ENCODE results near the gene PITPNC1. TPM values are rescaled to one million over a fixed set of nuclear protein-coding genes. Genes with fewer than 3 reads are reported as not detected.

Gene PITPNC1
- total RNA-seq, 4 donors from 2014 or later: 9.1 to 15.1 (median 13.3) TPM

GRCh38 chr17:67518876-67519275 is 141.8 kb downstream of the PITPNC1 start:
- no peak for TF ChIP-seq POLR2A (IDR thresholded peaks at IDR 0.05)
- TF ChIP-seq, protein P1, sequence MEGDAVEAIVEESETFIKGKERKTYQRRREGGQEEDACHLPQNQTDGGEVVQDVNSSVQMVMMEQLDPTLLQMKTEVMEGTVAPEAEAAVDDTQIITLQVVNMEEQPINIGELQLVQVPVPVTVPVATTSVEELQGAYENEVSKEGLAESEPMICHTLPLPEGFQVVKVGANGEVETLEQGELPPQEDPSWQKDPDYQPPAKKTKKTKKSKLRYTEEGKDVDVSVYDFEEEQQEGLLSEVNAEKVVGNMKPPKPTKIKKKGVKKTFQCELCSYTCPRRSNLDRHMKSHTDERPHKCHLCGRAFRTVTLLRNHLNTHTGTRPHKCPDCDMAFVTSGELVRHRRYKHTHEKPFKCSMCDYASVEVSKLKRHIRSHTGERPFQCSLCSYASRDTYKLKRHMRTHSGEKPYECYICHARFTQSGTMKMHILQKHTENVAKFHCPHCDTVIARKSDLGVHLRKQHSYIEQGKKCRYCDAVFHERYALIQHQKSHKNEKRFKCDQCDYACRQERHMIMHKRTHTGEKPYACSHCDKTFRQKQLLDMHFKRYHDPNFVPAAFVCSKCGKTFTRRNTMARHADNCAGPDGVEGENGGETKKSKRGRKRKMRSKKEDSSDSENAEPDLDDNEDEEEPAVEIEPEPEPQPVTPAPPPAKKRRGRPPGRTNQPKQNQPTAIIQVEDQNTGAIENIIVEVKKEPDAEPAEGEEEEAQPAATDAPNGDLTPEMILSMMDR (IDR thresholded peaks at IDR 0.05): no peak
- H3K4me1 ChIP-seq: peaks cover 0 to 39% (median 0%) of the 10 kb centered on the region in 3 donors
- 85 to 95% methylated on average over 3 of the region's 3 CpGs for WGBS, 2 donors
- no peak overlapping the region for H3K27ac ChIP-seq
- no peak overlapping the region for H3K4me3 ChIP-seq
- H3K9me3 ChIP-seq: peaks cover 0 to 4% (median 0%) of the 10 kb centered on the region in 3 donors
- no peaks in the 10 kb centered on the region for H3K27me3 ChIP-seq
- H3K36me3 ChIP-seq: no peaks in the 10 kb centered on the region
- no peak for DNase-seq
- intact Hi-C loops (cut with DNase I): no loop called here

DNA sequence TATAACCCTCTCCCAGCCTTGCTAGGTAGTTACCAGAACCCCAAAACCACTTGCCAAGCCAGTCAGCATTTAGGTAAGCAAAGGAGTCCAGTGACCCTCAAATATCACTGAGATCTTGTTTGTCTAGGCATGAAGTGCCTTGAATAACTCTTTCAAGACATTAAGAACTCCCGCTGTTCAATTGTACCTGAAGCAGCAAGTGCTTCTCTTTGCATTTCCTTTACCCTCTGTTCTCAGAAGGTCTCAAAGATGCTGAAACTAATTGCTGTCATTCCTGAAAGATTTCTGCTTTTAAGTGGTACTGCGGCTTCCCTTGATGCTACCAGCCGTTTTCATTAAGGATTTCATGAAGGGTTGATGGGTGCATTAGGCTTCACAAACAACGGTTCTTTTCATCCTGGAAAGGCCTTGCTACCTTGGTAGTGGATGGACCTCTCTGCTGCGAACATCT is 142.7 kb downstream of the PITPNC1 start:
- Histone ChIP-seq H3K27ac (peak overlapping the region in 2 of 4 donors; percentile 33 to 54), H3K9me3 (peaks cover 0 to 4% (median 0%) of the 10 kb centered on the region in 3 donors), H3K36me3 (no peaks in the 10 kb centered on the region), H3K4me1 (peaks cover 0 to 34% (median 0%) of the 10 kb centered on the region in 3 donors), H3K27me3 (no peaks in the 10 kb centered on the region), H3K4me3 (no peak overlapping the region)
- intact Hi-C loops (cut with DNase I): no loop called here
- TF ChIP-seq, protein P1 (IDR thresholded peaks at IDR 0.05): no peak
- TF ChIP-seq POLR2A (IDR thresholded peaks at IDR 0.05): no peak
- DNase-seq: no peak
- 80 to 87% methylated on average over 5 of the region's 5 CpGs for WGBS, 2 donors

DNA sequence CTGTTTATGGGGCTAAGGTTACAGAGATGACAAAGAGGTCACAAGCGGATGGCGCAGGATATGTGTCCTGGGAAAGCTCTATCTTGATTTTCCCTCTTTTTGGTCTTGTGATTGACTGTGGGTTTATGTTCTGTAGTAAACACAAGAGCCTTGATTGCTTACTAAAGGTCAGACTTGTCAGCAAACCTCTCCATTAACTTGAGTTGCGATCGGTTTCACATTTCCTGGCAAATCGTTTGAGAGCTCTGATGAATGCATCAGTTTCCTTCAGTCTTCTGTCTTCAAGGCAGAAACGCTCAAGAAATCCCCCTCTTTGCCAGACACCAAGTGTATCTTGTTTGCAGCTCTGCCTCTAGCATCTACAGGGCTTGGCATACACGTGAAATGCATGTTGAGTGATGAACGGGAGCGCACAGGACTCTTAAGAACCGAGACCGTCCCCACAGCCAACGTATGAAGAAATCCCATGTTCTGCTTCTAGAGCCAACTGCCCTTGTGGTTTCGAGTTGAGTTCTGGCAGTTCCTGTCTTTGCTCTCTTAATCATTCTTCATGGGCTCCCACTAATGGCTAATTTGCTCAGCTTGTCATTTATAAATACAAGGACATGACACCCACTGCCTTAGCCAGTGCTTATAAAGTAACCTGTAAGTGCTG is 143.3 kb downstream of the PITPNC1 start:
- 49 to 63% methylated on average over 6 to 12 of the region's 13 CpGs for WGBS, 2 donors
- Histone ChIP-seq H3K27me3 (no peaks in the 10 kb centered on the region), H3K36me3 (no peaks in the 10 kb centered on the region), H3K4me3 (peak overlapping the region in 1 of 4 donors; percentile 46), H3K4me1 (peaks cover 0 to 29% (median 0%) of the 10 kb centered on the region in 3 donors), H3K9me3 (peaks cover 0 to 4% (median 0%) of the 10 kb centered on the region in 3 donors), H3K27ac (peak overlapping the region in 2 of 4 donors; percentile 33 to 54)
- intact Hi-C loops (cut with DNase I): no loop called here
- TF ChIP-seq POLR2A (IDR thresholded peaks at IDR 0.05): no peak
- TF ChIP-seq, protein P1 (IDR thresholded peaks at IDR 0.05): no peak
- no peak for DNase-seq

- no peak for DNase-seq
- 78 to 81% methylated on average over 10 of the region's 10 CpGs for WGBS, 2 donors
- intact Hi-C loops (cut with DNase I): no loop called here
- no peak overlapping the region for H3K4me3 ChIP-seq
- H3K4me1 ChIP-seq: peaks cover 0 to 21% (median 0%) of the 10 kb centered on the region in 3 donors
- TF ChIP-seq, protein P1 (IDR thresholded peaks at IDR 0.05): no peak
- no peak for TF ChIP-seq POLR2A (IDR thresholded peaks at IDR 0.05)
- peak overlapping the region in 1 of 4 donors; percentile 54 for H3K27ac ChIP-seq
- peaks cover 0 to 4% (median 0%) of the 10 kb centered on the region in 3 donors for H3K9me3 ChIP-seq
- no peaks in the 10 kb centered on the region for H3K36me3 ChIP-seq
- no peaks in the 10 kb centered on the region for H3K27me3 ChIP-seq
Measured at GRCh38 chr17:67520916-67521774, 144.1 kb downstream of the PITPNC1 start.

DNA sequence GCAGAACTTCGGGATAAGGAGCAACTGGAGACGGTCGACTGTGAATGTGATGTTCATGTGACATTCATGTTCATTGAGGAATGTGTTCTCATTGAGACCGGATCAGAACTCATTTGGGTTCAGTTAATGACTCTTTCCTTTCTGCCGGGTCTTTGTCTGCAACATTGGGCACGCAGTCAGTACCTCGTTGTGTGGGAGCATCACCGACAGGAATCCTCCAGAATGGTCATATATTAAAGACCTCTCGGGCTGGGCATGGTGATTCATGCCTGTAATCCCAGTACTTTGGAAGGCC is 144.6 kb downstream of the PITPNC1 start:
- no peak overlapping the region for H3K27ac ChIP-seq

More for the DNA sequence above, 144.6 kb downstream of the PITPNC1 start:
- no peak for TF ChIP-seq POLR2A (IDR thresholded peaks at IDR 0.05)
- TF ChIP-seq, protein P1 (IDR thresholded peaks at IDR 0.05): no peak
- Histone ChIP-seq H3K4me1 (peaks cover 0 to 19% (median 0%) of the 10 kb centered on the region in 3 donors), H3K4me3 (no peak overlapping the region), H3K9me3 (peaks cover 0 to 4% (median 0%) of the 10 kb centered on the region in 3 donors), H3K36me3 (no peaks in the 10 kb centered on the region), H3K27me3 (no peaks in the 10 kb centered on the region)
- WGBS, 2 donors: 87 to 100% methylated on average over 5 to 8 of the region's 9 CpGs
- DNase-seq: no peak
- intact Hi-C loops (cut with DNase I): no loop called here

Measured in esophagus squamous epithelium (tissue), 5 donors.